HG02870 (cell line): ENCODE measurements around the gene TTC27.
A peak's percentile ranks its signal among the peaks of the same experiment; 100 is the strongest.

ENCODE experiments used
- ATAC-seq: cut with Tn5 transposase; IDR thresholded peaks from one replicate; pipeline ENCODE4 v1.9.1; 2021; ENCODE audit warnings: mild to moderate bottlenecking, moderate library complexity; ENCODE audit not compliant: unreplicated experiment

The TTC27 gene

GRCh38 chr2:32666704-32667103 lies 38.9 kb downstream of the TTC27 start:
- no peak for ATAC-seq

GRCh38 chr2:32668254-32668653 lies 40.4 kb downstream of the TTC27 start:
- no peak for ATAC-seq

- ATAC-seq = no peak
Measured at GRCh38 chr2:32671885-32672533, 44.2 kb downstream of the TTC27 start.

GRCh38 chr2:32678825-32679224 lies 51.0 kb downstream of the TTC27 start:
- no peak for ATAC-seq

GRCh38 chr2:32680942-32681341 lies 53.1 kb downstream of the TTC27 start:
- ATAC-seq = no peak

- no peak for ATAC-seq
Measured at GRCh38 chr2:32683520-32684086, 55.8 kb downstream of the TTC27 start.

- peak; percentile 99 for ATAC-seq
Measured at GRCh38 chr2:32688541-32688940, 60.7 kb downstream of the TTC27 start.

- no peak for ATAC-seq
Measured at GRCh38 chr2:32691678-32692077, 63.8 kb downstream of the TTC27 start.

GRCh38 chr2:32696439-32696838 lies 68.6 kb downstream of the TTC27 start:
- no peak for ATAC-seq

- ATAC-seq = no peak
Measured at GRCh38 chr2:32697156-32697555, 69.3 kb downstream of the TTC27 start.

- no peak for ATAC-seq
Measured at GRCh38 chr2:32699151-32699550, 71.3 kb downstream of the TTC27 start.

GRCh38 chr2:32701806-32702205 lies 74.0 kb downstream of the TTC27 start:
- no peak for ATAC-seq

- ATAC-seq = no peak
Measured at GRCh38 chr2:32702303-32703064, 74.6 kb downstream of the TTC27 start.

- no peak for ATAC-seq
Measured at GRCh38 chr2:32706815-32707579, 79.1 kb downstream of the TTC27 start.

- no peak for ATAC-seq
Measured at GRCh38 chr2:32711219-32711618, 83.4 kb downstream of the TTC27 start.

- no peak for ATAC-seq
Measured at GRCh38 chr2:32711908-32712501, 84.2 kb downstream of the TTC27 start.

- no peak for ATAC-seq
Measured at GRCh38 chr2:32712870-32713269, 85.0 kb downstream of the TTC27 start.

GRCh38 chr2:32714521-32714920 lies 86.7 kb downstream of the TTC27 start:
- no peak for ATAC-seq

- ATAC-seq = peak; percentile 92
Measured at GRCh38 chr2:32715391-32715841, 87.6 kb downstream of the TTC27 start.

- ATAC-seq = no peak
Measured at GRCh38 chr2:32715981-32716380, 88.1 kb downstream of the TTC27 start.

- no peak for ATAC-seq
Measured at GRCh38 chr2:32716598-32716997, 88.7 kb downstream of the TTC27 start.
